Liver (tissue), 3 donors: ENCODE measurements around the gene CRYBB3.

Experiments used
- HNF4A ChIP-seq, 2 donors: conservative IDR thresholded peaks; 2 replicates each; pipeline ENCODE4 v1.6.1; 2016; ENCODE audit warnings: antibody characterized with exemption in 2 of 2, mild to moderate bottlenecking in 2 of 2
- RAD21 ChIP-seq, 2 donors: IDR thresholded peaks; 2 replicates each; pipeline ENCODE4 v1.6.1; 2016; ENCODE audit warnings: antibody characterized with exemption in 2 of 2, mild to moderate bottlenecking in 2 of 2
- SP1 ChIP-seq: IDR thresholded peaks from 2 replicates; pipeline ENCODE4 v1.6.1; 2018; ENCODE audit warnings: antibody characterized with exemption, mild to moderate bottlenecking
- YY1 ChIP-seq: IDR thresholded peaks from 2 replicates; pipeline ENCODE4 v1.6.1; 2016; ENCODE audit warnings: antibody characterized with exemption, mild to moderate bottlenecking
- TF ChIP-seq, protein P1 (sequence below): IDR thresholded peaks from 2 replicates; pipeline ENCODE4 v1.6.1; 2016; ENCODE audit warnings: antibody characterized with exemption
- TF ChIP-seq, protein P2 (sequence below): fragments of 150-350 bp; IDR thresholded peaks from 2 replicates; pipeline ENCODE4 v1.5.1; 2017; ENCODE audit warnings: improper control_type of control experiment, low read depth, low read length; ENCODE audit not compliant: missing input control
- TF ChIP-seq, protein P3 (sequence below): IDR thresholded peaks from 2 replicates; pipeline ENCODE4 v1.6.1; 2016; ENCODE audit warnings: antibody characterized with exemption, mild to moderate bottlenecking
- donor health status: healthy.
- donor health status: healthy.

- TF ChIP-seq, protein P1, sequence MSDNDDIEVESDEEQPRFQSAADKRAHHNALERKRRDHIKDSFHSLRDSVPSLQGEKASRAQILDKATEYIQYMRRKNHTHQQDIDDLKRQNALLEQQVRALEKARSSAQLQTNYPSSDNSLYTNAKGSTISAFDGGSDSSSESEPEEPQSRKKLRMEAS, result no peak
- no peak for TF ChIP-seq RAD21 (IDR thresholded peaks at IDR 0.05)
- TF ChIP-seq HNF4A (conservative IDR thresholded peaks at IDR 0.05), result no peak
- no peak for TF ChIP-seq SP1
- TF ChIP-seq, protein P2, sequence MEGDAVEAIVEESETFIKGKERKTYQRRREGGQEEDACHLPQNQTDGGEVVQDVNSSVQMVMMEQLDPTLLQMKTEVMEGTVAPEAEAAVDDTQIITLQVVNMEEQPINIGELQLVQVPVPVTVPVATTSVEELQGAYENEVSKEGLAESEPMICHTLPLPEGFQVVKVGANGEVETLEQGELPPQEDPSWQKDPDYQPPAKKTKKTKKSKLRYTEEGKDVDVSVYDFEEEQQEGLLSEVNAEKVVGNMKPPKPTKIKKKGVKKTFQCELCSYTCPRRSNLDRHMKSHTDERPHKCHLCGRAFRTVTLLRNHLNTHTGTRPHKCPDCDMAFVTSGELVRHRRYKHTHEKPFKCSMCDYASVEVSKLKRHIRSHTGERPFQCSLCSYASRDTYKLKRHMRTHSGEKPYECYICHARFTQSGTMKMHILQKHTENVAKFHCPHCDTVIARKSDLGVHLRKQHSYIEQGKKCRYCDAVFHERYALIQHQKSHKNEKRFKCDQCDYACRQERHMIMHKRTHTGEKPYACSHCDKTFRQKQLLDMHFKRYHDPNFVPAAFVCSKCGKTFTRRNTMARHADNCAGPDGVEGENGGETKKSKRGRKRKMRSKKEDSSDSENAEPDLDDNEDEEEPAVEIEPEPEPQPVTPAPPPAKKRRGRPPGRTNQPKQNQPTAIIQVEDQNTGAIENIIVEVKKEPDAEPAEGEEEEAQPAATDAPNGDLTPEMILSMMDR, result no peak
- TF ChIP-seq, protein P3, sequence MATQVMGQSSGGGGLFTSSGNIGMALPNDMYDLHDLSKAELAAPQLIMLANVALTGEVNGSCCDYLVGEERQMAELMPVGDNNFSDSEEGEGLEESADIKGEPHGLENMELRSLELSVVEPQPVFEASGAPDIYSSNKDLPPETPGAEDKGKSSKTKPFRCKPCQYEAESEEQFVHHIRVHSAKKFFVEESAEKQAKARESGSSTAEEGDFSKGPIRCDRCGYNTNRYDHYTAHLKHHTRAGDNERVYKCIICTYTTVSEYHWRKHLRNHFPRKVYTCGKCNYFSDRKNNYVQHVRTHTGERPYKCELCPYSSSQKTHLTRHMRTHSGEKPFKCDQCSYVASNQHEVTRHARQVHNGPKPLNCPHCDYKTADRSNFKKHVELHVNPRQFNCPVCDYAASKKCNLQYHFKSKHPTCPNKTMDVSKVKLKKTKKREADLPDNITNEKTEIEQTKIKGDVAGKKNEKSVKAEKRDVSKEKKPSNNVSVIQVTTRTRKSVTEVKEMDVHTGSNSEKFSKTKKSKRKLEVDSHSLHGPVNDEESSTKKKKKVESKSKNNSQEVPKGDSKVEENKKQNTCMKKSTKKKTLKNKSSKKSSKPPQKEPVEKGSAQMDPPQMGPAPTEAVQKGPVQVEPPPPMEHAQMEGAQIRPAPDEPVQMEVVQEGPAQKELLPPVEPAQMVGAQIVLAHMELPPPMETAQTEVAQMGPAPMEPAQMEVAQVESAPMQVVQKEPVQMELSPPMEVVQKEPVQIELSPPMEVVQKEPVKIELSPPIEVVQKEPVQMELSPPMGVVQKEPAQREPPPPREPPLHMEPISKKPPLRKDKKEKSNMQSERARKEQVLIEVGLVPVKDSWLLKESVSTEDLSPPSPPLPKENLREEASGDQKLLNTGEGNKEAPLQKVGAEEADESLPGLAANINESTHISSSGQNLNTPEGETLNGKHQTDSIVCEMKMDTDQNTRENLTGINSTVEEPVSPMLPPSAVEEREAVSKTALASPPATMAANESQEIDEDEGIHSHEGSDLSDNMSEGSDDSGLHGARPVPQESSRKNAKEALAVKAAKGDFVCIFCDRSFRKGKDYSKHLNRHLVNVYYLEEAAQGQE, result no peak
- TF ChIP-seq YY1, result no peak
These were observed 37.6 kb upstream of the CRYBB3 start for GRCh38 chr22:25161916-25162530.
